Endothelial cell (in vitro differentiated cells): ENCODE data around the gene TAS2R20. TPM values are rescaled to one million over a fixed set of nuclear protein-coding genes. Genes with fewer than 3 reads are reported as not detected.
"Not testable (repeated sequence)": the region's sequence is repeated elsewhere in the genome, so short reads cannot be mapped to it uniquely, and the experiment has no call there.

Experiments
- DNase-seq: peaks from one replicate; pipeline ENCODE4 v3.0.0; 2021; ENCODE audit warnings: low spot score
- H3K27ac Mint-ChIP-seq: one replicate; pipeline ENCODE4 v1.8.0; 2021; ENCODE audit warnings: mixed read lengths, inconsistent platforms; ENCODE audit not compliant: unreplicated experiment
- H3K27me3 Mint-ChIP-seq: one replicate; pipeline ENCODE4 v1.8.0; 2021; ENCODE audit warnings: mild to moderate bottlenecking, moderate library complexity, mixed read lengths, inconsistent platforms; ENCODE audit not compliant: unreplicated experiment
- H3K36me3 Mint-ChIP-seq: one replicate; pipeline ENCODE4 v1.8.0; 2021; ENCODE audit warnings: mild to moderate bottlenecking, low read depth, mixed read lengths, inconsistent platforms; ENCODE audit not compliant: unreplicated experiment
- H3K4me1 Mint-ChIP-seq: one replicate; pipeline ENCODE4 v1.8.0; 2021; ENCODE audit warnings: mild to moderate bottlenecking, mixed read lengths, inconsistent platforms; ENCODE audit not compliant: unreplicated experiment
- H3K4me3 Mint-ChIP-seq: one replicate; pipeline ENCODE4 v1.8.0; 2021; ENCODE audit warnings: mild to moderate bottlenecking, mixed read lengths, inconsistent platforms; ENCODE audit not compliant: unreplicated experiment
- H3K9me3 Mint-ChIP-seq: one replicate; pipeline ENCODE4 v1.8.0; 2021; ENCODE audit warnings: mixed read lengths, inconsistent platforms; ENCODE audit not compliant: unreplicated experiment
- CTCF ChIP-seq: fragments of 200-600 bp; sonication (generic); IDR thresholded peaks from one replicate; pipeline ENCODE4 v1.5.0; 2021; ENCODE audit warnings: antibody characterized with exemption; ENCODE audit not compliant: unreplicated experiment
- long read RNA-seq: library from polyadenylated mRNA; unstranded; transcript quantifications from one replicate; pipeline ENCODE4 v2.0.0, GENCODE V29; 2020; ENCODE audit not compliant: unreplicated experiment
- total RNA-seq: library from RNA; stranded (reverse); fragmentation: NEBNext Ultra II Directional; extraction: Animal tissue kit (Norgen Biotek cat#: 25700); gene quantifications from one replicate; pipeline ENCODE4 v1.2.1, GENCODE V29; 2021; ENCODE audit not compliant: unreplicated experiment

TAS2R20 gene
- total RNA-seq: 1.7 TPM
- long read RNA-seq: 0 reads

GRCh38 chr12:10998204-10998603, at the start of gene TAS2R20:
TAS2R20 (minus strand) TSS chr12:10998304; CDS start chr12:10997875, 429 bp downstream.
- Mint-ChIP-seq H3K4me3 (no peak within 1 kb of the TSS), H3K27me3 (no peaks in the 10 kb centered on the region), H3K27ac (no peak within 1 kb of the TSS), H3K4me1 (no peaks in the 10 kb centered on the region), H3K9me3 (no peaks in the 10 kb centered on the region), H3K36me3 (no peaks in the 10 kb centered on the region)
- no peak for TF ChIP-seq CTCF
- DNase-seq: no peak

GRCh38 chr12:11041366-11041765, 43.3 kb upstream of the TAS2R20 start:
- not testable (repeated sequence) for H3K36me3 Mint-ChIP-seq

GRCh38 chr12:11040162-11040561, 42.1 kb upstream of the TAS2R20 start:
- Mint-ChIP-seq H3K27me3 (peaks cover under 1% of the 10 kb centered on the region), H3K9me3 (no peaks in the 10 kb centered on the region), H3K4me3 (no peak overlapping the region), H3K27ac (no peak overlapping the region), H3K36me3 (peaks cover 8% of the 10 kb centered on the region), H3K4me1 (no peaks in the 10 kb centered on the region)
- DNase-seq: no peak
- no peak for TF ChIP-seq CTCF

More at GRCh38 chr12:11041366-11041765, 43.3 kb upstream of the TAS2R20 start:
- not testable (repeated sequence) for H3K4me1 Mint-ChIP-seq, H3K9me3 Mint-ChIP-seq, H3K27ac Mint-ChIP-seq, DNase-seq, H3K4me3 Mint-ChIP-seq, H3K27me3 Mint-ChIP-seq

- Mint-ChIP-seq H3K4me1 (no peaks in the 10 kb centered on the region), H3K27me3 (peaks cover 2% of the 10 kb centered on the region), H3K36me3 (peaks cover 6% of the 10 kb centered on the region), H3K4me3 (no peak overlapping the region), H3K9me3 (no peaks in the 10 kb centered on the region), H3K27ac (no peak overlapping the region)
- no peak for DNase-seq
- TF ChIP-seq CTCF: no peak
Observed at GRCh38 chr12:11039171-11039570, 41.1 kb upstream of the TAS2R20 start.

- H3K27ac Mint-ChIP-seq, H3K4me1 Mint-ChIP-seq, H3K36me3 Mint-ChIP-seq, H3K27me3 Mint-ChIP-seq, DNase-seq, H3K4me3 Mint-ChIP-seq, H3K9me3 Mint-ChIP-seq: not testable (repeated sequence)
Observed at GRCh38 chr12:11033959-11034358, 35.9 kb upstream of the TAS2R20 start.

- H3K4me1 Mint-ChIP-seq: no peaks in the 10 kb centered on the region
- no peak within 1 kb of the TSS for H3K4me3 Mint-ChIP-seq
- peaks cover 5% of the 10 kb centered on the region for H3K36me3 Mint-ChIP-seq
- no peak within 1 kb of the TSS for H3K27ac Mint-ChIP-seq
- TF ChIP-seq CTCF: no peak
- no peak for DNase-seq
- no peaks in the 10 kb centered on the region for H3K9me3 Mint-ChIP-seq
- peaks cover 2% of the 10 kb centered on the region for H3K27me3 Mint-ChIP-seq
Observed at GRCh38 chr12:11031307-11031706, 33.2 kb upstream of the TAS2R20 start, which contains the start of gene TAS2R31. TAS2R31 (minus strand) TSS chr12:11031407; CDS start chr12:11031335, 72 bp downstream.
